HG03103 (cell line): ENCODE results near the gene MAP2.

Experiments
- ATAC-seq: cut with Tn5 transposase; IDR thresholded peaks from one replicate; pipeline ENCODE4 v1.9.1; 2021; ENCODE audit warnings: low read depth; ENCODE audit not compliant: unreplicated experiment

MAP2 gene

GRCh38 chr2:209422191-209422754 lies 1.6 kb upstream of the MAP2 start:
- ATAC-seq = no peak

- ATAC-seq = peak; percentile 4
Measured at GRCh38 chr2:209424199-209424701, 403 bp downstream of the MAP2 start.

GRCh38 chr2:209424781-209425470 lies 1.1 kb downstream of the MAP2 start:
- no peak for ATAC-seq

GRCh38 chr2:209425471-209426071 lies 1.7 kb downstream of the MAP2 start:
- ATAC-seq = peak; percentile 27

- ATAC-seq = no peak
Measured at GRCh38 chr2:209426432-209426831, 2.6 kb downstream of the MAP2 start.

GRCh38 chr2:209431701-209432100 lies 7.9 kb downstream of the MAP2 start:
- ATAC-seq = no peak

- no peak for ATAC-seq
Measured at GRCh38 chr2:209441541-209441940, 17.7 kb downstream of the MAP2 start.

GRCh38 chr2:209442939-209443338 lies 19.1 kb downstream of the MAP2 start:
- no peak for ATAC-seq

- ATAC-seq = no peak
Measured at GRCh38 chr2:209445485-209445884, 21.6 kb downstream of the MAP2 start.

GRCh38 chr2:209451209-209451834 lies 27.5 kb downstream of the MAP2 start:
- no peak for ATAC-seq

- ATAC-seq = no peak
Measured at GRCh38 chr2:209456489-209456888, 32.6 kb downstream of the MAP2 start.

GRCh38 chr2:209458008-209458979 lies 34.4 kb downstream of the MAP2 start:
- ATAC-seq = no peak

- ATAC-seq = no peak
Measured at GRCh38 chr2:209459359-209459758, 35.5 kb downstream of the MAP2 start.

GRCh38 chr2:209460151-209460761 lies 36.4 kb downstream of the MAP2 start:
- ATAC-seq = no peak

GRCh38 chr2:209463226-209463625 lies 39.4 kb downstream of the MAP2 start:
- ATAC-seq = no peak

GRCh38 chr2:209463835-209464234 lies 40.0 kb downstream of the MAP2 start:
- no peak for ATAC-seq

- ATAC-seq = no peak
Measured at GRCh38 chr2:209468846-209469245, 45.0 kb downstream of the MAP2 start.

- ATAC-seq = no peak
Measured at GRCh38 chr2:209469481-209469880, 45.6 kb downstream of the MAP2 start.

GRCh38 chr2:209470466-209470865 lies 46.6 kb downstream of the MAP2 start:
- no peak for ATAC-seq

GRCh38 chr2:209471037-209471436 lies 47.2 kb downstream of the MAP2 start:
- ATAC-seq = no peak
